GM18505 (cell line): ENCODE data around the gene ZNF468.
A peak's percentile ranks its signal among the peaks of the same experiment; 100 is the strongest.
"Not testable (repeated sequence)": the region's sequence is repeated elsewhere in the genome, so short reads cannot be mapped to it uniquely, and the experiment has no call there.

Experiments used
- ATAC-seq: cut with Tn5 transposase; IDR thresholded peaks from one replicate; pipeline ENCODE4 v1.9.1; 2021; ENCODE audit not compliant: unreplicated experiment
- POLR2A ChIP-seq: IDR thresholded peaks from 4 replicates; pipeline ENCODE4 v1.6.1; 2011; ENCODE audit warnings: borderline replicate concordance; ENCODE audit not compliant: insufficient read depth, insufficient read length; ENCODE audit errors: extremely low read depth

Gene ZNF468

GRCh38 chr19:52857378-52858191 lies at the start of gene ZNF468:
Gene ZNF468, minus strand, starts transcription at chr19:52857619. Its CDS starts 3,347 bp downstream, at chr19:52854272.
- peak; percentile 98 for ATAC-seq
- peak; percentile 87 for TF ChIP-seq POLR2A

GRCh38 chr19:52904052-52904780 lies 46.8 kb upstream of the ZNF468 start:
- ATAC-seq: not testable (repeated sequence)

GRCh38 chr19:52901842-52902241 lies 44.4 kb upstream of the ZNF468 start:
- no peak for TF ChIP-seq POLR2A
- no peak for ATAC-seq

GRCh38 chr19:52898596-52898995 lies 41.2 kb upstream of the ZNF468 start:
- not testable (repeated sequence) for ATAC-seq

GRCh38 chr19:52898101-52898500 lies 40.7 kb upstream of the ZNF468 start:
- ATAC-seq: no peak
- TF ChIP-seq POLR2A: no peak

GRCh38 chr19:52897138-52897935 lies 39.9 kb upstream of the ZNF468 start, which contains the start of gene ZNF320:
Gene ZNF320, minus strand, starts transcription at chr19:52897635. Its CDS starts 7,380 bp downstream, at chr19:52890255.
- peak; percentile 95 for ATAC-seq
- peak; percentile 89 for TF ChIP-seq POLR2A

- no peak for ATAC-seq
- TF ChIP-seq POLR2A: no peak
These were observed 39.2 kb upstream of the ZNF468 start for GRCh38 chr19:52896431-52897137.

- TF ChIP-seq POLR2A: no peak
These were observed 33.9 kb upstream of the ZNF468 start for GRCh38 chr19:52891336-52891735.

GRCh38 chr19:52889931-52890330 lies 32.5 kb upstream of the ZNF468 start:
- ATAC-seq: no peak

More at GRCh38 chr19:52891336-52891735, 33.9 kb upstream of the ZNF468 start:
- no peak for ATAC-seq

GRCh38 chr19:52889076-52889475 lies 31.7 kb upstream of the ZNF468 start:
- no peak for TF ChIP-seq POLR2A
- no peak for ATAC-seq

More at GRCh38 chr19:52889931-52890330, 32.5 kb upstream of the ZNF468 start:
- TF ChIP-seq POLR2A: no peak

- no peak for ATAC-seq
- no peak for TF ChIP-seq POLR2A
These were observed 23.5 kb upstream of the ZNF468 start for GRCh38 chr19:52880895-52881389.

- ATAC-seq: not testable (repeated sequence)
These were observed 15.6 kb upstream of the ZNF468 start for GRCh38 chr19:52872996-52873395.

GRCh38 chr19:52871466-52871865 lies 14.0 kb upstream of the ZNF468 start:
- ATAC-seq: no peak
- TF ChIP-seq POLR2A: no peak

GRCh38 chr19:52868031-52868430 lies 10.6 kb upstream of the ZNF468 start:
- not testable (repeated sequence) for ATAC-seq

GRCh38 chr19:52856540-52857377 lies 660 bp downstream of the ZNF468 start:
- peak; percentile 8 for ATAC-seq

- ATAC-seq: not testable (repeated sequence)
These were observed 10.1 kb downstream of the ZNF468 start for GRCh38 chr19:52847352-52847751.
